IMR-90 (cell line): ENCODE data around the gene MAEA. TPM values are rescaled to one million over a fixed set of nuclear protein-coding genes. Genes with fewer than 3 reads are reported as not detected.

Source experiments
- ATAC-seq: fragments of 200-7000 bp; cut with Tn5 transposase; 2 replicates; pipeline ENCODE4 v1.9.1; 2020; ENCODE audit warnings: low read depth, mild to moderate bottlenecking, moderate library complexity
- BruUV-seq: library from RNA; stranded (reverse); fragments of 400-500 nt; replicated peaks from 2 replicates; lab custom pipeline; 2021; lab: Mats Ljungman, UMichigan
- CTCF ChIA-PET: fragments of 300-600 bp; formaldehyde crosslinking; extraction: SDS; loops from one replicate; lab custom pipeline; 2021; ENCODE audit warnings: antibody characterized with exemption; lab: Yijun Ruan, JAX
- POLR2A ChIA-PET: fragments of 300-600 bp; sonication (Branson Sonifier 250); formaldehyde crosslinking; loops from one replicate; lab custom pipeline; 2022; ENCODE audit warnings: antibody characterized with exemption; ENCODE audit not compliant: unreplicated experiment; lab: Charles Lee
- DNase-seq: peaks from one replicate; pipeline ENCODE4 v3.0.0; 2013
- H2AFZ ChIP-seq: replicated peaks from 2 replicates; pipeline ENCODE3; 2013; ENCODE audit warnings: low read length, mild to moderate bottlenecking; ENCODE audit not compliant: poor library complexity
- H2AK5ac ChIP-seq: 2 replicates; pipeline ENCODE4 v1.6.1; 2013; ENCODE audit warnings: low read depth, low read length, inconsistent platforms
- H2AK9ac ChIP-seq: replicated peaks from 2 replicates; pipeline ENCODE3; 2013; ENCODE audit warnings: mild to moderate bottlenecking, low read depth, low read length, moderate library complexity; ENCODE audit not compliant: poor library complexity
- H2BK120ac ChIP-seq: 2 replicates; pipeline ENCODE4 v1.6.1; 2013; ENCODE audit warnings: low read depth, low read length, inconsistent platforms
- H2BK15ac ChIP-seq: 3 replicates; pipeline ENCODE4 v1.6.1; 2013; ENCODE audit warnings: low read depth, low read length, inconsistent platforms
- H2BK20ac ChIP-seq: 2 replicates; pipeline ENCODE4 v1.6.1; 2013; ENCODE audit warnings: low read depth, mild to moderate bottlenecking, inconsistent platforms, low read length, moderate library complexity
- H2BK5ac ChIP-seq: 2 replicates; pipeline ENCODE4 v1.6.1; 2013; ENCODE audit warnings: mild to moderate bottlenecking, low read depth, low read length, inconsistent platforms; ENCODE audit not compliant: poor library complexity, severe bottlenecking
- H3K14ac ChIP-seq: replicated peaks from 2 replicates; pipeline ENCODE4 v1.6.1; 2013; ENCODE audit warnings: low read depth, low read length, inconsistent platforms
- H3K18ac ChIP-seq: 2 replicates; pipeline ENCODE4 v1.6.1; 2013; ENCODE audit warnings: low read depth, low read length, control low read depth
- H3K23ac ChIP-seq: 2 replicates; pipeline ENCODE4 v1.6.1; 2013; ENCODE audit warnings: low read depth, low read length, inconsistent platforms
- H3K27ac ChIP-seq: 2 replicates; pipeline ENCODE4 v1.5.1; 2013; ENCODE audit warnings: mild to moderate bottlenecking, control low read depth, low read length; ENCODE audit not compliant: insufficient read depth
- H3K27me3 ChIP-seq: 2 replicates; pipeline ENCODE4 v1.6.1; 2013; ENCODE audit warnings: low read length; ENCODE audit not compliant: control insufficient read depth, insufficient read depth
- H3K36me3 ChIP-seq: 2 replicates; pipeline ENCODE4 v1.6.1; 2013; ENCODE audit warnings: low read length, mixed read lengths; ENCODE audit not compliant: control insufficient read depth, insufficient read depth
- H3K4ac ChIP-seq: 2 replicates; pipeline ENCODE4 v1.6.1; 2013; ENCODE audit warnings: low read depth, low read length, inconsistent platforms
- H3K4me1 ChIP-seq: 2 replicates; pipeline ENCODE4 v1.6.1; 2013; ENCODE audit warnings: low read length, mixed read lengths; ENCODE audit not compliant: control insufficient read depth, insufficient read depth
- H3K4me2 ChIP-seq: 2 replicates; pipeline ENCODE4 v1.6.1; 2013; ENCODE audit warnings: low read depth, mild to moderate bottlenecking, control low read depth, low read length, moderate library complexity
- H3K4me3 ChIP-seq: 2 replicates; pipeline ENCODE4 v1.5.1; 2013; ENCODE audit warnings: low read depth, mild to moderate bottlenecking, control low read depth, low read length, moderate library complexity; ENCODE audit not compliant: insufficient read depth
- H3K56ac ChIP-seq: 2 replicates; pipeline ENCODE4 v1.6.1; 2013; ENCODE audit warnings: low read length, inconsistent platforms; ENCODE audit not compliant: insufficient read depth; ENCODE audit errors: extremely low read depth
- H3K79me1 ChIP-seq, 2 experiments: 2 replicates each; pipeline ENCODE4 v1.6.1; 2013; ENCODE audit warnings: low read length in 2 of 2, inconsistent platforms in 1 of 2, low read depth in 1 of 2
- H3K9ac ChIP-seq: 2 replicates; pipeline ENCODE4 v1.6.1; 2013; ENCODE audit warnings: low read depth, low read length, control low read depth
- H3K9me1 ChIP-seq: 2 replicates; pipeline ENCODE4 v1.6.1; 2013; ENCODE audit warnings: low read length, inconsistent platforms; ENCODE audit not compliant: insufficient read depth
- H3K9me3 ChIP-seq: 2 replicates; pipeline ENCODE4 v1.6.1; 2013; ENCODE audit warnings: low read length; ENCODE audit not compliant: control insufficient read depth, insufficient read depth
- H4K20me1 ChIP-seq: 2 replicates; pipeline ENCODE4 v1.6.1; 2013; ENCODE audit warnings: low read length, inconsistent platforms; ENCODE audit not compliant: insufficient read depth
- H4K5ac ChIP-seq: 2 replicates; pipeline ENCODE4 v1.6.1; 2013; ENCODE audit warnings: mild to moderate bottlenecking, low read depth, low read length, control low read depth
- H4K8ac ChIP-seq, 2 experiments: 2 replicates each; pipeline ENCODE4 v1.6.1; 2013; ENCODE audit warnings: low read depth in 2 of 2, low read length in 2 of 2, control low read depth in 1 of 2, inconsistent platforms in 1 of 2
- H4K91ac ChIP-seq: 2 replicates; pipeline ENCODE4 v1.6.1; 2013; ENCODE audit warnings: low read depth, low read length, inconsistent platforms; ENCODE audit not compliant: insufficient read depth
- CEBPB ChIP-seq: IDR thresholded peaks from 2 replicates; pipeline ENCODE4 v1.6.1; 2012; ENCODE audit warnings: low read depth, low read length, improper control_type of control experiment
- CHD1 ChIP-seq: IDR thresholded peaks from 2 replicates; pipeline ENCODE4 v1.6.1; 2012; ENCODE audit warnings: low read depth, low read length, improper control_type of control experiment
- FOS ChIP-seq: fragments of 150-350 bp; IDR thresholded peaks from 2 replicates; pipeline ENCODE4 v1.6.1; 2016; ENCODE audit warnings: low read depth, low read length
- MAFK ChIP-seq: IDR thresholded peaks from 2 replicates; pipeline ENCODE4 v1.6.1; 2012; ENCODE audit warnings: low read depth, low read length, improper control_type of control experiment
- MAZ ChIP-seq: IDR thresholded peaks from 2 replicates; pipeline ENCODE4 v1.6.1; 2012; ENCODE audit warnings: low read depth, mild to moderate bottlenecking, low read length, improper control_type of control experiment, moderate library complexity, borderline replicate concordance
- MXI1 ChIP-seq: IDR thresholded peaks from 2 replicates; pipeline ENCODE4 v1.6.1; 2012; ENCODE audit warnings: low read depth, mild to moderate bottlenecking, low read length, moderate library complexity, borderline replicate concordance
- NFE2L2 ChIP-seq: fragments of 150-350 bp; IDR thresholded peaks from 2 replicates; pipeline ENCODE4 v1.6.1; 2016; ENCODE audit warnings: low read depth, mild to moderate bottlenecking, low read length
- POLR2A ChIP-seq: IDR thresholded peaks from 2 replicates; pipeline ENCODE4 v1.6.1; 2012; ENCODE audit warnings: mild to moderate bottlenecking, low read depth, low read length
- RCOR1 ChIP-seq: IDR thresholded peaks from 2 replicates; pipeline ENCODE4 v1.6.1; 2012; ENCODE audit warnings: mild to moderate bottlenecking, low read length, improper control_type of control experiment; ENCODE audit not compliant: insufficient replicate concordance
- RFX5 ChIP-seq: IDR thresholded peaks from 2 replicates; pipeline ENCODE4 v1.8.0; 2012; ENCODE audit warnings: low read depth, mild to moderate bottlenecking, low read length, moderate library complexity
- SMC3 ChIP-seq: fragments of 150-350 bp; IDR thresholded peaks from 2 replicates; pipeline ENCODE4 v1.6.1; 2016; ENCODE audit warnings: low read depth, mild to moderate bottlenecking, antibody characterized with exemption, low read length, moderate library complexity
- USF2 ChIP-seq: fragments of 150-350 bp; IDR thresholded peaks from 2 replicates; pipeline ENCODE4 v1.6.1; 2017; ENCODE audit warnings: mild to moderate bottlenecking, antibody characterized with exemption, low read length, low read depth
- WGBS, 2 experiments: methylation state at CpG; one replicate each; pipeline versions ENCODE4 v1.1.5 to v1.1.7; 2013; ENCODE audit warnings: missing lambda C conversion rate in 2 of 2; ENCODE audit not compliant: insufficient read length in 1 of 2; ENCODE audit errors: extremely low coverage in 2 of 2; 5-methylcytosine and 5-hydroxymethylcytosine counted together
- dilution Hi-C: fragments of 300-500 bp; cut with HindIII; formaldehyde crosslinking; loops from one replicate; pipeline ENCODE4 v1.14.3; 2018; ENCODE audit warnings: low sequenced_read_pairs; ENCODE audit not compliant: unreplicated experiment
- in situ Hi-C: fragments of 300-500 bp; cut with MboI; formaldehyde crosslinking; loops from 3 replicates; pipeline ENCODE4 v1.14.3; 2019; ENCODE audit warnings: low sequenced_read_pairs, inconsistent platforms, mixed read lengths
- intact Hi-C: fragments of 100-400 bp; cut with micrococcal nuclease; formaldehyde crosslinking; loops from 2 replicates; pipeline ENCODE4 v1.10.0; 2022
- polyA plus RNA-seq, 3 experiments: library from polyadenylated mRNA; depleted of rRNA; stranded (reverse); fragments of >200 nt; gene quantifications; 2 replicates each; pipeline ENCODE4 v1.2.3, GENCODE V29; 2012; ENCODE audit warnings: low replicate concordance in 1 of 3
- total RNA-seq: library from RNA; depleted of rRNA; stranded (reverse); fragments of >200 nt; gene quantifications from 2 replicates; pipeline ENCODE4 v1.2.3, GENCODE V29; 2012
- TF ChIP-seq, protein P1 (sequence below): conservative IDR thresholded peaks from 2 replicates; pipeline ENCODE4 v1.5.1; 2012; ENCODE audit warnings: mild to moderate bottlenecking, low read depth, low read length, improper control_type of control experiment
- TF ChIP-seq, protein P2 (sequence below): fragments of 150-350 bp; IDR thresholded peaks from 2 replicates; pipeline ENCODE4 v1.6.1; 2016; ENCODE audit warnings: low read depth, mild to moderate bottlenecking, low read length, moderate library complexity, borderline replicate concordance

Gene MAEA
- total and polyA plus RNA-seq, 2 of the 4 experiments (the other 2 are of a cell fraction): 61.5 to 108 TPM

GRCh38 chr4:1316537-1317168 is 27.0 kb downstream of the MAEA start:
- Histone ChIP-seq H3K4me2 (no peak overlapping the region), H2BK5ac (no peak overlapping the region), H3K23ac (no peak overlapping the region), H3K4me1 (no peaks in the 10 kb centered on the region), H2BK120ac (no peak overlapping the region), H3K36me3 (peaks cover 55% of the 10 kb centered on the region), H3K27me3 (no peaks in the 10 kb centered on the region), H3K18ac (no peak overlapping the region), H3K14ac (no peak overlapping the region), H3K9me1 (peaks cover 7% of the 10 kb centered on the region; the same call in 1 of the 2 replicates), H4K8ac (no peak overlapping the region), H4K91ac (no peak overlapping the region), H3K9ac (no peak overlapping the region), H3K79me1 (peaks cover 19 to 64% of the 10 kb centered on the region in 2 experiments), H3K56ac (no peak overlapping the region), H4K5ac (no peak overlapping the region), H2AK9ac (no peak overlapping the region), H2AK5ac (no peak overlapping the region), H2BK20ac (no peak overlapping the region), H3K9me3 (no peaks in the 10 kb centered on the region), H4K20me1 (peaks cover 8% of the 10 kb centered on the region), H2BK15ac (no peak overlapping the region), H2AFZ (no peak overlapping the region), H3K4ac (no peak overlapping the region), H3K27ac (no peak overlapping the region), H3K4me3 (no peak overlapping the region)
- no peak for TF ChIP-seq MAFK
- no peak for TF ChIP-seq RCOR1
- TF ChIP-seq MXI1: no peak
- no peak for TF ChIP-seq FOS
- no peak for TF ChIP-seq RFX5
- TF ChIP-seq SMC3: no peak
- TF ChIP-seq, protein P1, sequence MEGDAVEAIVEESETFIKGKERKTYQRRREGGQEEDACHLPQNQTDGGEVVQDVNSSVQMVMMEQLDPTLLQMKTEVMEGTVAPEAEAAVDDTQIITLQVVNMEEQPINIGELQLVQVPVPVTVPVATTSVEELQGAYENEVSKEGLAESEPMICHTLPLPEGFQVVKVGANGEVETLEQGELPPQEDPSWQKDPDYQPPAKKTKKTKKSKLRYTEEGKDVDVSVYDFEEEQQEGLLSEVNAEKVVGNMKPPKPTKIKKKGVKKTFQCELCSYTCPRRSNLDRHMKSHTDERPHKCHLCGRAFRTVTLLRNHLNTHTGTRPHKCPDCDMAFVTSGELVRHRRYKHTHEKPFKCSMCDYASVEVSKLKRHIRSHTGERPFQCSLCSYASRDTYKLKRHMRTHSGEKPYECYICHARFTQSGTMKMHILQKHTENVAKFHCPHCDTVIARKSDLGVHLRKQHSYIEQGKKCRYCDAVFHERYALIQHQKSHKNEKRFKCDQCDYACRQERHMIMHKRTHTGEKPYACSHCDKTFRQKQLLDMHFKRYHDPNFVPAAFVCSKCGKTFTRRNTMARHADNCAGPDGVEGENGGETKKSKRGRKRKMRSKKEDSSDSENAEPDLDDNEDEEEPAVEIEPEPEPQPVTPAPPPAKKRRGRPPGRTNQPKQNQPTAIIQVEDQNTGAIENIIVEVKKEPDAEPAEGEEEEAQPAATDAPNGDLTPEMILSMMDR: no peak
- TF ChIP-seq CEBPB: no peak
- TF ChIP-seq MAZ: no peak
- TF ChIP-seq CHD1: no peak
- TF ChIP-seq NFE2L2: no peak
- no peak for TF ChIP-seq USF2
- no peak for TF ChIP-seq POLR2A
- TF ChIP-seq, protein P2, sequence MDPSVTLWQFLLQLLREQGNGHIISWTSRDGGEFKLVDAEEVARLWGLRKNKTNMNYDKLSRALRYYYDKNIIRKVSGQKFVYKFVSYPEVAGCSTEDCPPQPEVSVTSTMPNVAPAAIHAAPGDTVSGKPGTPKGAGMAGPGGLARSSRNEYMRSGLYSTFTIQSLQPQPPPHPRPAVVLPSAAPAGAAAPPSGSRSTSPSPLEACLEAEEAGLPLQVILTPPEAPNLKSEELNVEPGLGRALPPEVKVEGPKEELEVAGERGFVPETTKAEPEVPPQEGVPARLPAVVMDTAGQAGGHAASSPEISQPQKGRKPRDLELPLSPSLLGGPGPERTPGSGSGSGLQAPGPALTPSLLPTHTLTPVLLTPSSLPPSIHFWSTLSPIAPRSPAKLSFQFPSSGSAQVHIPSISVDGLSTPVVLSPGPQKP: no peak
- 86% methylated on average over 8 of the region's 16 CpGs; no CpG with 5 or more reads in 1 of the 2 experiments for WGBS, 2 experiments
- in situ Hi-C loops: no loop called here
- ATAC-seq: no peak
- BruUV-seq: no TSS peak
- POLR2A ChIA-PET: no interaction called here
- DNase-seq: no peak
- intact Hi-C loops: no loop called here
- CTCF ChIA-PET: no interaction called here
- dilution Hi-C loops: no loop called here
